ENCODE data around the gene OR4Q3.
"Not testable (repeated sequence)": the region's sequence is repeated elsewhere in the genome, so short reads cannot be mapped to it uniquely, and the experiment has no call there.

GRCh38 chr14:19733893-19734292, 9.5 kb upstream of the OR4Q3 start:
- TF ChIP-seq ZNF462 (CRISPR knock-in tag; IDR thresholded peaks at IDR 0.05); CTCF (conservative IDR thresholded peaks at IDR 0.05; ENCODE audit: low read depth in 2 of 2); EZH2 (IDR thresholded peaks at IDR 0.05; ENCODE audit: low read depth, unreplicated experiment): not testable (repeated sequence)

All from GM23338 (cell line).